ENCODE results near the gene LRRC10B.

LRRC10B gene

DNA sequence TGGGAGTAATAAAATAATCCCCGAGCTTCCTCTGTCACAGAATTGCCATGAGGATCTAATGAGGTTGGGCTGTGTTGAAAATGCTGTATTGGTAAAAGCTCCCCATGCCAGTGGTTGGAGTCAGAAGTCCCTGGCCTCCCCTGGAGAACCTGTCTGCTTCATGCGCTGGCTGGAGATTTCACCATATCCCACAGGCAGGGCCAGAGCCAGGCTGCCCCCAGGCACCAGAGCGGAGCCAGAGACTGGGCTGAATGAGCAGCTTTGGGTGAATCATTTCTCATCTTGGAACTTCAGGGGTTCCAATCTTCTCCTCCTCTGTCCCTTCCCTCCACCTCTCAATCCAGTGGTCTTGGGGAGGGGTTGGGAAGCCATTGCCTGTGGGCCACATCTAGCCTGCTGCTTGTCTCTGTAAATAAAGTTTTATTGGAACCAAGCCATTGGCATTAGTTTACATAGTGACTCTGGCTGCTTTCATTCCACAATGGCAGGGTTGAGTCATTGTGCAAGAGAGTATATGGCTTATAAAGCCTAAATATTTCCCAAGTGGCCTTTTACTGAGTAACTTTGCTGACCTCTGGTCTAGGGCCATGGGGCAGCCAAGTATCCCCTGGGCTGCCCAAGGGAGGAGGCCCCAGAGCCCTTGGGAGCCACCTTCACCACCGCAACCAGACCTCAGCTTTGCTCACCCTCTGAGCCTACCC lies 35.2 kb downstream of the LRRC10B start:
- peaks cover 18 to 24% of the 10 kb centered on the region in 2 experiments for H3K36me3 ChIP-seq (ENCODE audit: control insufficient read depth in 1 of 2, insufficient read depth in 2 of 2, low read length in 2 of 2)
- WGBS (ENCODE audit: extremely low coverage, insufficient coverage, insufficient read length): no CpG with 5 or more reads among the region's 4 CpGs
- no peak overlapping the region for H3K27ac ChIP-seq (ENCODE audit: low read depth, low read length)
- no peak overlapping the region for H2AFZ ChIP-seq (ENCODE audit: insufficient read depth, low read length, poor library complexity)
- no peak overlapping the region for H3K4me2 ChIP-seq (ENCODE audit: low read length)
- H4K91ac ChIP-seq (ENCODE audit: low read depth, low read length): no peak overlapping the region
- no peak overlapping the region for H3K4ac ChIP-seq (ENCODE audit: low read depth, low read length)
- no peaks in the 10 kb centered on the region for H3K79me2 ChIP-seq (ENCODE audit: control insufficient read depth, insufficient read depth, low read length, poor library complexity)
- no peak overlapping the region for H2BK120ac ChIP-seq (ENCODE audit: insufficient read depth, low read length, poor library complexity)
- no peaks in the 10 kb centered on the region for H3K27me3 ChIP-seq (ENCODE audit: insufficient read depth, low read length)
- H4K8ac ChIP-seq (ENCODE audit: low read depth, low read length): no peak overlapping the region
- no peak overlapping the region for H2AK5ac ChIP-seq (ENCODE audit: low read length)
- no peak overlapping the region for H3K9ac ChIP-seq (ENCODE audit: low read length)
- no peak overlapping the region for H3K18ac ChIP-seq (ENCODE audit: low read length)
- H4K12ac ChIP-seq (ENCODE audit: low read depth, low read length): no peak overlapping the region
- no peak overlapping the region for H2BK12ac ChIP-seq (ENCODE audit: low read length)
- H3K79me1 ChIP-seq (ENCODE audit: low read length): no peaks in the 10 kb centered on the region
- no peak overlapping the region for H3K14ac ChIP-seq (ENCODE audit: low read length)
- no peak overlapping the region for H3K23ac ChIP-seq (ENCODE audit: low read length)
- H3K9me3 ChIP-seq (ENCODE audit: insufficient read depth, low read depth, low read length): no peaks in the 10 kb centered on the region
- peaks cover 6 to 8% of the 10 kb centered on the region in 2 experiments for H3K4me1 ChIP-seq (ENCODE audit: control insufficient read depth in 1 of 2, insufficient read depth in 2 of 2, low read length in 2 of 2)
- H2BK5ac ChIP-seq (ENCODE audit: low read depth, low read length, poor library complexity): no peak overlapping the region
- DNase-seq: no peak
- H3K4me3 ChIP-seq (ENCODE audit: low read depth, low read length): no peak overlapping the region

DNA sequence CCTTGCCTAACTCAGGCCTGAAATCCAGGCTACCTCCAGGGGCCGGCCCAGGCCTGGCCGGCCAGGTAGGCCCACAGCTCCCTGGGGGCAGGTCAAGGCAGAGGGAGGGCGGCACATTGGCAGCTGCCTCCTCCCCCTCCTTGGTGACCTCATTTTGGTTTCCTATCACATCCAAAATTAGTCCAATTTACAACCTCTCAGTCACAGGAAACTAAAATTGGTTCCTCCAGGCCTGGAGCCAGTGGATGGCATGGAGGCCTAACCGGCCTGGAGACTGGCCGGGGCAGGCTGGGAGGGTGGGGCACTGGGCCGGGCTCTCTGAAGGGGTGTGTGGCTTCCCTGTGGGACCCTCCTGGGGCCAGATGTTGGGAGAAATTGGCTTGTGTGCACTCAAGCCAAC lies 35.9 kb downstream of the LRRC10B start:
- Histone ChIP-seq H2BK12ac (ENCODE audit: low read length) (no peak overlapping the region), H3K27ac (ENCODE audit: low read depth, low read length) (no peak overlapping the region), H2AK5ac (ENCODE audit: low read length) (no peak overlapping the region), H3K4me2 (ENCODE audit: low read length) (no peak overlapping the region), H3K79me1 (ENCODE audit: low read length) (no peaks in the 10 kb centered on the region), H3K4me3 (ENCODE audit: low read depth, low read length) (no peak overlapping the region), H2AFZ (ENCODE audit: insufficient read depth, low read length, poor library complexity) (no peak overlapping the region), H3K23ac (ENCODE audit: low read length) (no peak overlapping the region), H4K91ac (ENCODE audit: low read depth, low read length) (no peak overlapping the region), H3K14ac (ENCODE audit: low read length) (no peak overlapping the region), H3K79me2 (ENCODE audit: control insufficient read depth, insufficient read depth, low read length, poor library complexity) (no peaks in the 10 kb centered on the region), H3K9ac (ENCODE audit: low read length) (no peak overlapping the region), H3K36me3 (ENCODE audit: control insufficient read depth in 1 of 2, insufficient read depth in 2 of 2, low read length in 2 of 2) (peaks cover 18 to 19% of the 10 kb centered on the region in 2 experiments), H3K9me3 (ENCODE audit: insufficient read depth, low read depth, low read length) (no peaks in the 10 kb centered on the region), H3K27me3 (ENCODE audit: insufficient read depth, low read length) (no peaks in the 10 kb centered on the region), H4K8ac (ENCODE audit: low read depth, low read length) (no peak overlapping the region), H3K4me1 (ENCODE audit: control insufficient read depth in 1 of 2, insufficient read depth in 2 of 2, low read length in 2 of 2) (peaks cover 6 to 8% of the 10 kb centered on the region in 2 experiments), H3K18ac (ENCODE audit: low read length) (no peak overlapping the region), H2BK120ac (ENCODE audit: insufficient read depth, low read length, poor library complexity) (no peak overlapping the region), H4K12ac (ENCODE audit: low read depth, low read length) (no peak overlapping the region), H2BK5ac (ENCODE audit: low read depth, low read length, poor library complexity) (no peak overlapping the region), H3K4ac (ENCODE audit: low read depth, low read length) (no peak overlapping the region)
- DNase-seq: no peak
- WGBS (ENCODE audit: extremely low coverage, insufficient coverage, insufficient read length): no CpG with 5 or more reads among the region's 6 CpGs

DNA sequence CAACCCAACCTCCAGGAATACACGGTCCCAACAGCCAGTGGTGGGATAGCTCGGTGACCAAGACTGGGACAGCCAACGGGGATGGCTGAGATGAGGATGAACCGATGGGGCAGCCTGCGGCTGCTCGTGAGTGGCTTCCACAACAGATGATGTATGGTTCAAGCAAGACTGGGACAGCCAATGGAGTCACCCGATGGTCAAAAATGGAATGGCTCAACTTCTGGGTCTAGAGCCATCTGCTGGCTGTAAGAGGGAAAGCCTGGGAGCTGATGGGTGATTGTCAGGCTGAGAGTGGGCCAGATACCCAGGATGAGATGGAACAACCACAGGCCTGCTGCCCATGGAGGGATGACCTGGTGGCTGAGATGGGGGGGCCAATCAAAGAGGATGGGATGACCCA lies 36.8 kb downstream of the LRRC10B start:
- no CpG with 5 or more reads among the region's 7 CpGs for WGBS (ENCODE audit: extremely low coverage, insufficient coverage, insufficient read length)
- no peak overlapping the region for H2AK5ac ChIP-seq (ENCODE audit: low read length)
- H3K9me3 ChIP-seq (ENCODE audit: insufficient read depth, low read depth, low read length): no peaks in the 10 kb centered on the region
- H3K14ac ChIP-seq (ENCODE audit: low read length): no peak overlapping the region
- DNase-seq: peak in 1 of 2 donors; percentile 9
- H3K4me2 ChIP-seq (ENCODE audit: low read length): no peak overlapping the region
- no peak overlapping the region for H4K8ac ChIP-seq (ENCODE audit: low read depth, low read length)
- H3K79me1 ChIP-seq (ENCODE audit: low read length): no peaks in the 10 kb centered on the region
- H2AFZ ChIP-seq (ENCODE audit: insufficient read depth, low read length, poor library complexity): no peak overlapping the region
- H3K23ac ChIP-seq (ENCODE audit: low read length): no peak overlapping the region
- H4K91ac ChIP-seq (ENCODE audit: low read depth, low read length): no peak overlapping the region
- H3K9ac ChIP-seq (ENCODE audit: low read length): no peak overlapping the region
- no peaks in the 10 kb centered on the region for H3K27me3 ChIP-seq (ENCODE audit: insufficient read depth, low read length)
- H3K79me2 ChIP-seq (ENCODE audit: control insufficient read depth, insufficient read depth, low read length, poor library complexity): no peaks in the 10 kb centered on the region
- no peak overlapping the region for H3K4ac ChIP-seq (ENCODE audit: low read depth, low read length)
- H3K27ac ChIP-seq (ENCODE audit: low read depth, low read length): no peak overlapping the region
- peaks cover 6 to 8% of the 10 kb centered on the region in 2 experiments for H3K4me1 ChIP-seq (ENCODE audit: control insufficient read depth in 1 of 2, insufficient read depth in 2 of 2, low read length in 2 of 2)
- H4K12ac ChIP-seq (ENCODE audit: low read depth, low read length): no peak overlapping the region
- no peak overlapping the region for H2BK5ac ChIP-seq (ENCODE audit: low read depth, low read length, poor library complexity)
- H3K36me3 ChIP-seq (ENCODE audit: control insufficient read depth in 1 of 2, insufficient read depth in 2 of 2, low read length in 2 of 2): peaks cover 18 to 19% of the 10 kb centered on the region in 2 experiments
- H2BK12ac ChIP-seq (ENCODE audit: low read length): no peak overlapping the region
- no peak overlapping the region for H2BK120ac ChIP-seq (ENCODE audit: insufficient read depth, low read length, poor library complexity)
- no peak overlapping the region for H3K18ac ChIP-seq (ENCODE audit: low read length)
- H3K4me3 ChIP-seq (ENCODE audit: low read depth, low read length): no peak overlapping the region

DNA sequence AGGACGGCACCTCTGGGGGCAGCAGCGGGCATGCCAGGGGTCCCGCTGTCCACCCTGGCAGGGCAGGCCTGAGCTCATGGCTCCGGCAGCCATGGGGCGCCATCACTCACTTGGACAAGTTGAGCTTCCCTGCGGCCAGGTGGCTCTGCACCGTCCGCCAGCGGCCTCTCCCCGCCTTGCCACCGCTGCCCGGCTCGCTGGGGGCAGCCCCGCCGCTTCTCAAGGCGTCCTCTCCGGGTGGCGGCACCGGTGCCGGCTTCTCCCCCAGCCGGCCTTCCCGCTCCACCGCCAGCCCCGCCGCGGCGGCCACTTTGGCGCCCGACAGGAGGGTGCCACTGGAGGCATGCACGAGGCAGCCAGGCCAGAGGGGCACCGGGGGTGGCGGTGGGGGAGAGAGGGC lies 37.4 kb downstream of the LRRC10B start:
- Histone ChIP-seq H2AK5ac (ENCODE audit: low read length) (no peak overlapping the region), H3K18ac (ENCODE audit: low read length) (no peak overlapping the region), H2BK5ac (ENCODE audit: low read depth, low read length, poor library complexity) (no peak overlapping the region), H3K4me3 (ENCODE audit: low read depth, low read length) (no peak overlapping the region), H3K4me1 (ENCODE audit: control insufficient read depth in 1 of 2, insufficient read depth in 2 of 2, low read length in 2 of 2) (peaks cover 6 to 8% of the 10 kb centered on the region in 2 experiments), H3K79me2 (ENCODE audit: control insufficient read depth, insufficient read depth, low read length, poor library complexity) (no peaks in the 10 kb centered on the region), H3K9me3 (ENCODE audit: insufficient read depth, low read depth, low read length) (no peaks in the 10 kb centered on the region), H3K23ac (ENCODE audit: low read length) (no peak overlapping the region), H3K27ac (ENCODE audit: low read depth, low read length) (no peak overlapping the region), H3K4me2 (ENCODE audit: low read length) (no peak overlapping the region), H4K12ac (ENCODE audit: low read depth, low read length) (no peak overlapping the region), H2BK120ac (ENCODE audit: insufficient read depth, low read length, poor library complexity) (no peak overlapping the region), H2BK12ac (ENCODE audit: low read length) (no peak overlapping the region), H2AFZ (ENCODE audit: insufficient read depth, low read length, poor library complexity) (no peak overlapping the region), H3K36me3 (ENCODE audit: control insufficient read depth in 1 of 2, insufficient read depth in 2 of 2, low read length in 2 of 2) (peaks cover 12 to 14% of the 10 kb centered on the region in 2 experiments), H3K4ac (ENCODE audit: low read depth, low read length) (no peak overlapping the region), H3K79me1 (ENCODE audit: low read length) (no peaks in the 10 kb centered on the region), H4K91ac (ENCODE audit: low read depth, low read length) (no peak overlapping the region), H3K9ac (ENCODE audit: low read length) (no peak overlapping the region), H3K27me3 (ENCODE audit: insufficient read depth, low read length) (no peaks in the 10 kb centered on the region), H3K14ac (ENCODE audit: low read length) (no peak overlapping the region), H4K8ac (ENCODE audit: low read depth, low read length) (no peak overlapping the region)
- WGBS (ENCODE audit: extremely low coverage, insufficient coverage, insufficient read length): no CpG with 5 or more reads among the region's 32 CpGs
- no peak for DNase-seq

Measured in trophoblast cell (in vitro differentiated cells and primary cell).